GM18502 (cell line): Measurements from ENCODE around the gene NGEF.

Source experiments
- ATAC-seq: cut with Tn5 transposase; IDR thresholded peaks from one replicate; pipeline ENCODE4 v1.9.1; 2021; ENCODE audit warnings: mild to moderate bottlenecking; ENCODE audit not compliant: unreplicated experiment, poor library complexity

Gene NGEF

GRCh38 chr2:232876161-232876977, 136.7 kb downstream of the NGEF start:
- ATAC-seq, result no peak

GRCh38 chr2:232875256-232876121, 137.6 kb downstream of the NGEF start:
- no peak for ATAC-seq

- no peak for ATAC-seq
These were observed 138.3 kb downstream of the NGEF start for GRCh38 chr2:232874677-232875223.

GRCh38 chr2:232873909-232874641, 139.0 kb downstream of the NGEF start:
- no peak for ATAC-seq

- ATAC-seq, result no peak
These were observed 139.7 kb downstream of the NGEF start for GRCh38 chr2:232873292-232873908.

- no peak for ATAC-seq
These were observed 140.2 kb downstream of the NGEF start for GRCh38 chr2:232872826-232873225.

GRCh38 chr2:232871835-232872736, 141.0 kb downstream of the NGEF start:
- ATAC-seq, result no peak

- no peak for ATAC-seq
These were observed 141.6 kb downstream of the NGEF start for GRCh38 chr2:232871418-232871834.

GRCh38 chr2:232870766-232871371, 142.2 kb downstream of the NGEF start:
- no peak for ATAC-seq

GRCh38 chr2:232870018-232870765, 142.9 kb downstream of the NGEF start, which contains the start of gene SNORC:
SNORC (plus strand) TSS chr2:232870264; CDS start chr2:232870342, 78 bp downstream.
- no peak for ATAC-seq

GRCh38 chr2:232869138-232870017, 143.7 kb downstream of the NGEF start:
- ATAC-seq, result no peak

GRCh38 chr2:232866104-232866503, 147.0 kb downstream of the NGEF start:
- ATAC-seq, result no peak

- no peak for ATAC-seq
These were observed 147.9 kb downstream of the NGEF start for GRCh38 chr2:232865165-232865564.

GRCh38 chr2:232863996-232864395, 149.1 kb downstream of the NGEF start:
- no peak for ATAC-seq

GRCh38 chr2:232861353-232861752, 151.7 kb downstream of the NGEF start:
- ATAC-seq, result no peak

GRCh38 chr2:232860593-232861241, 152.3 kb downstream of the NGEF start:
- no peak for ATAC-seq
